Large intestine (tissue), 3 donors: ENCODE data around the gene NFATC3. TPM values are rescaled to one million over a fixed set of nuclear protein-coding genes. Genes with fewer than 3 reads are reported as not detected.

Experiments
- DNase-seq, 2 donors: peaks; one replicate each; pipeline versions ENCODE4 v3.0.0 to v3.0.0-alpha.2; 2013
- H3K27ac ChIP-seq: one replicate; pipeline ENCODE4 v1.5.1; 2013; ENCODE audit warnings: low read length
- H3K27me3 ChIP-seq: 2 replicates; pipeline ENCODE4 v1.6.1; 2013; ENCODE audit warnings: low read length; ENCODE audit not compliant: control insufficient read depth, insufficient read depth
- H3K36me3 ChIP-seq: 2 replicates; pipeline ENCODE4 v1.6.1; 2013; ENCODE audit warnings: low read length; ENCODE audit not compliant: control insufficient read depth, insufficient read depth
- H3K4me1 ChIP-seq: one replicate; pipeline ENCODE4 v1.6.1; 2013; ENCODE audit warnings: low read length; ENCODE audit not compliant: control insufficient read depth, insufficient read depth
- H3K4me3 ChIP-seq: one replicate; pipeline ENCODE4 v1.5.1; 2013; ENCODE audit warnings: low read length
- H3K9me3 ChIP-seq: one replicate; pipeline ENCODE4 v1.6.1; 2013; ENCODE audit warnings: mild to moderate bottlenecking, low read depth, low read length, moderate library complexity; ENCODE audit not compliant: control insufficient read depth
- WGBS: methylation state at CpG from one replicate; pipeline ENCODE4 v1.1.5; 2013; ENCODE audit warnings: low lambda C conversion rate; ENCODE audit not compliant: insufficient coverage; 5-methylcytosine and 5-hydroxymethylcytosine counted together
- polyA plus RNA-seq: library from polyadenylated mRNA; unstranded; fragments of 120-200 nt; gene quantifications from one replicate; pipeline ENCODE4 v1.2.1, GENCODE V29; 2013

The NFATC3 gene
- polyA plus RNA-seq, 1 donor, result 22.0 TPM

- H3K36me3 ChIP-seq, result peaks cover 12% of the 10 kb centered on the region
- H3K9me3 ChIP-seq, result no peaks in the 10 kb centered on the region
- peaks cover 28% of the 10 kb centered on the region for H3K4me1 ChIP-seq
- no peak for DNase-seq
- peak overlapping the region; percentile 95 for H3K4me3 ChIP-seq
- WGBS, result no CpG with 5 or more reads among the region's 7 CpGs
- peak overlapping the region; percentile 54 for H3K27ac ChIP-seq
- H3K27me3 ChIP-seq, result no peaks in the 10 kb centered on the region
These were observed 161.0 kb downstream of the NFATC3 start for GRCh38 chr16:68246121-68246520.

- peak; percentile 76 to 82 for DNase-seq
- Histone ChIP-seq H3K4me1 (peaks cover 28% of the 10 kb centered on the region), H3K27me3 (no peaks in the 10 kb centered on the region), H3K36me3 (peaks cover 16% of the 10 kb centered on the region), H3K9me3 (no peaks in the 10 kb centered on the region), H3K27ac (peak overlapping the region; percentile 54), H3K4me3 (no peak overlapping the region)
- WGBS, result no CpG with 5 or more reads among the region's 5 CpGs
These were observed 161.5 kb downstream of the NFATC3 start for GRCh38 chr16:68246666-68247065.

- WGBS, result no CpG with 5 or more reads among the region's 4 CpGs
- Histone ChIP-seq H3K27ac (no peak overlapping the region), H3K9me3 (no peaks in the 10 kb centered on the region), H3K4me1 (peaks cover 28% of the 10 kb centered on the region), H3K4me3 (no peak overlapping the region), H3K36me3 (peaks cover 22% of the 10 kb centered on the region), H3K27me3 (no peaks in the 10 kb centered on the region)
- no peak for DNase-seq
These were observed 162.2 kb downstream of the NFATC3 start for GRCh38 chr16:68247400-68247799.

GRCh38 chr16:68247932-68248331 is 162.8 kb downstream of the NFATC3 start:
- Histone ChIP-seq H3K27me3 (no peaks in the 10 kb centered on the region), H3K4me3 (no peak overlapping the region), H3K4me1 (peaks cover 28% of the 10 kb centered on the region), H3K36me3 (peaks cover 23% of the 10 kb centered on the region), H3K27ac (no peak overlapping the region), H3K9me3 (no peaks in the 10 kb centered on the region)
- DNase-seq, result no peak
- no CpG with 5 or more reads among the region's 4 CpGs for WGBS

- Histone ChIP-seq H3K27me3 (no peaks in the 10 kb centered on the region), H3K4me1 (peaks cover 25% of the 10 kb centered on the region), H3K36me3 (peaks cover 28% of the 10 kb centered on the region), H3K4me3 (no peak overlapping the region), H3K9me3 (no peaks in the 10 kb centered on the region), H3K27ac (no peak overlapping the region)
- no CpG with 5 or more reads among the region's 4 CpGs for WGBS
- DNase-seq, result no peak
These were observed 164.2 kb downstream of the NFATC3 start for GRCh38 chr16:68249371-68249770.

GRCh38 chr16:68250951-68251350 is 165.8 kb downstream of the NFATC3 start:
- Histone ChIP-seq H3K27ac (no peak overlapping the region), H3K9me3 (no peaks in the 10 kb centered on the region), H3K36me3 (peaks cover 42% of the 10 kb centered on the region), H3K4me3 (no peak overlapping the region), H3K27me3 (no peaks in the 10 kb centered on the region), H3K4me1 (peaks cover 20% of the 10 kb centered on the region)
- no peak for DNase-seq
- WGBS, result 100% methylated on average over 1 of the region's 6 CpGs

GRCh38 chr16:68251832-68252231 is 166.7 kb downstream of the NFATC3 start:
- Histone ChIP-seq H3K9me3 (no peaks in the 10 kb centered on the region), H3K4me3 (no peak overlapping the region), H3K4me1 (peaks cover 14% of the 10 kb centered on the region), H3K27ac (no peak overlapping the region), H3K36me3 (peaks cover 47% of the 10 kb centered on the region), H3K27me3 (no peaks in the 10 kb centered on the region)
- DNase-seq, result no peak
- no CpG with 5 or more reads among the region's 5 CpGs for WGBS

GRCh38 chr16:68252383-68252782 is 167.2 kb downstream of the NFATC3 start:
- no CpG with 5 or more reads among the region's 5 CpGs for WGBS
- H3K36me3 ChIP-seq, result peaks cover 47% of the 10 kb centered on the region
- no peak overlapping the region for H3K27ac ChIP-seq
- H3K4me3 ChIP-seq, result no peak overlapping the region
- no peaks in the 10 kb centered on the region for H3K27me3 ChIP-seq
- H3K9me3 ChIP-seq, result no peaks in the 10 kb centered on the region
- peaks cover 14% of the 10 kb centered on the region for H3K4me1 ChIP-seq
- no peak for DNase-seq

GRCh38 chr16:68253721-68254120 is 168.6 kb downstream of the NFATC3 start:
- no peak for DNase-seq
- Histone ChIP-seq H3K27me3 (no peaks in the 10 kb centered on the region), H3K36me3 (peaks cover 47% of the 10 kb centered on the region), H3K4me3 (no peak overlapping the region), H3K4me1 (peaks cover 22% of the 10 kb centered on the region), H3K9me3 (no peaks in the 10 kb centered on the region), H3K27ac (no peak overlapping the region)
- WGBS, result no CpG with 5 or more reads among the region's 4 CpGs

- DNase-seq, result no peak
- no peak overlapping the region for H3K27ac ChIP-seq
- H3K4me3 ChIP-seq, result no peak overlapping the region
- H3K9me3 ChIP-seq, result no peaks in the 10 kb centered on the region
- peaks cover 22% of the 10 kb centered on the region for H3K4me1 ChIP-seq
- no peaks in the 10 kb centered on the region for H3K27me3 ChIP-seq
- no CpG with 5 or more reads among the region's 18 CpGs for WGBS
- peaks cover 55% of the 10 kb centered on the region for H3K36me3 ChIP-seq
These were observed 170.5 kb downstream of the NFATC3 start for GRCh38 chr16:68255712-68256111.

GRCh38 chr16:68257251-68257905 is 172.2 kb downstream of the NFATC3 start:
- peak overlapping the region; percentile 98 for H3K27ac ChIP-seq
- DNase-seq, result peak in 1 of 2 donors; percentile 47
- WGBS, result no CpG with 5 or more reads among the region's 6 CpGs
- no peaks in the 10 kb centered on the region for H3K27me3 ChIP-seq
- no peaks in the 10 kb centered on the region for H3K9me3 ChIP-seq
- peaks cover 42% of the 10 kb centered on the region for H3K36me3 ChIP-seq
- H3K4me1 ChIP-seq, result peaks cover 22% of the 10 kb centered on the region
- no peak overlapping the region for H3K4me3 ChIP-seq
